Thoracic aorta (tissue), 2 donors: ENCODE results near the gene DMTF1. TPM values are rescaled to one million over a fixed set of nuclear protein-coding genes. Genes with fewer than 3 reads are reported as not detected.
"Not testable (repeated sequence)": the region's sequence is repeated elsewhere in the genome, so short reads cannot be mapped to it uniquely, and the experiment has no call there.

Source experiments
- ATAC-seq: fragments of 150-250 bp; one replicate; pipeline ENCODE4 v1.8.0; 2017; ENCODE audit warnings: low read depth; ENCODE audit not compliant: insufficient number of reproducible peaks, low FRiP score
- DNase-seq: peaks from one replicate; pipeline ENCODE4 v3.0.0-alpha.2; 2020; ENCODE audit warnings: low spot score
- H3K27ac ChIP-seq, 2 donors: fragments of 200-600 bp; sonication (generic); 1 replicate in 1 of 2; 2 replicates in 1 of 2; pipeline ENCODE4 v1.5.1; 2016; ENCODE audit warnings: mild to moderate bottlenecking in 2 of 2, moderate library complexity in 2 of 2
- H3K27me3 ChIP-seq: fragments of 200-600 bp; sonication (generic); replicated peaks from 2 replicates; pipeline ENCODE4 v1.6.0; 2016; ENCODE audit warnings: mild to moderate bottlenecking; ENCODE audit not compliant: insufficient read depth
- H3K36me3 ChIP-seq: fragments of 200-600 bp; sonication (generic); one replicate; pipeline ENCODE4 v1.5.1; 2016
- H3K4me1 ChIP-seq, 2 donors: fragments of 200-600 bp; sonication (generic); 1 replicate in 1 of 2; 2 replicates in 1 of 2; pipeline versions ENCODE4 v1.5.1 to v1.6.0; 2016; ENCODE audit warnings: low read depth in 2 of 2, mild to moderate bottlenecking in 1 of 2; ENCODE audit not compliant: control insufficient read depth in 1 of 2
- H3K4me3 ChIP-seq: fragments of 200-600 bp; sonication (generic); 2 replicates; pipeline ENCODE4 v1.5.1; 2016; ENCODE audit warnings: mild to moderate bottlenecking
- H3K9me3 ChIP-seq: fragments of 200-600 bp; sonication (generic); 2 replicates; pipeline ENCODE4 v1.5.1; 2016
- total RNA-seq, 2 donors: library from RNA; depleted of rRNA; stranded (reverse); fragments of >200 nt; gene quantifications; one replicate each; pipeline versions ENCODE4 v1.1.0 to v1.2.3, GENCODE V29; 2016
- TF ChIP-seq, protein P1 (sequence below): fragments of 200-600 bp; sonication (generic); IDR thresholded peaks from one replicate; pipeline ENCODE4 v1.5.1; 2019; ENCODE audit warnings: antibody characterized with exemption

The DMTF1 gene
- total RNA-seq, 2 donors from 2014 or later, result 108 to 172 TPM

DNA sequence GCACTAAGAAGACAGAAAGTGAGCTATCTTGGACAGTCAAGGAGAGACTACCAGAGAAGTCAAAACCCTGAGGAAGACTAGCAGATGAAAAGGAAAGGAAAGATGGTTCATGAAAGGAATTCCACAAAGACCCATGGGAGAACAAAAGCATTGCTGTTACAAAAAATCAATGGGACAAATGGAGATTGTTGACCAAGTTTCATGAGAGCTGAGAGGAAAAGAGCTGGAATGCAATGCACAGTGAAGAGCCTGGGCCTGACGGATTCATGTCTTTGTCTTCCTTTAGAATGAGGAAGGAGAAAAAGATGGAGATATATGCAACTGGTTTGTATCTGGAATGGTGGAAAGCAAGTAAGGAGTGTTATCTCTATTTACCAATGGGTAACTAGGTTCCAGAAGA is 50.0 kb downstream of the DMTF1 start:
- TF ChIP-seq, protein P1, sequence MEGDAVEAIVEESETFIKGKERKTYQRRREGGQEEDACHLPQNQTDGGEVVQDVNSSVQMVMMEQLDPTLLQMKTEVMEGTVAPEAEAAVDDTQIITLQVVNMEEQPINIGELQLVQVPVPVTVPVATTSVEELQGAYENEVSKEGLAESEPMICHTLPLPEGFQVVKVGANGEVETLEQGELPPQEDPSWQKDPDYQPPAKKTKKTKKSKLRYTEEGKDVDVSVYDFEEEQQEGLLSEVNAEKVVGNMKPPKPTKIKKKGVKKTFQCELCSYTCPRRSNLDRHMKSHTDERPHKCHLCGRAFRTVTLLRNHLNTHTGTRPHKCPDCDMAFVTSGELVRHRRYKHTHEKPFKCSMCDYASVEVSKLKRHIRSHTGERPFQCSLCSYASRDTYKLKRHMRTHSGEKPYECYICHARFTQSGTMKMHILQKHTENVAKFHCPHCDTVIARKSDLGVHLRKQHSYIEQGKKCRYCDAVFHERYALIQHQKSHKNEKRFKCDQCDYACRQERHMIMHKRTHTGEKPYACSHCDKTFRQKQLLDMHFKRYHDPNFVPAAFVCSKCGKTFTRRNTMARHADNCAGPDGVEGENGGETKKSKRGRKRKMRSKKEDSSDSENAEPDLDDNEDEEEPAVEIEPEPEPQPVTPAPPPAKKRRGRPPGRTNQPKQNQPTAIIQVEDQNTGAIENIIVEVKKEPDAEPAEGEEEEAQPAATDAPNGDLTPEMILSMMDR, result no peak
- Histone ChIP-seq H3K36me3 (peaks cover 1% of the 10 kb centered on the region), H3K27ac (no peak overlapping the region), H3K9me3 (peaks cover 17% of the 10 kb centered on the region), H3K4me1 (peaks cover 0 to 4% of the 10 kb centered on the region in 2 donors), H3K27me3 (no peaks in the 10 kb centered on the region), H3K4me3 (no peak overlapping the region)
- DNase-seq (no peak), ATAC-seq (no peak)

DNA sequence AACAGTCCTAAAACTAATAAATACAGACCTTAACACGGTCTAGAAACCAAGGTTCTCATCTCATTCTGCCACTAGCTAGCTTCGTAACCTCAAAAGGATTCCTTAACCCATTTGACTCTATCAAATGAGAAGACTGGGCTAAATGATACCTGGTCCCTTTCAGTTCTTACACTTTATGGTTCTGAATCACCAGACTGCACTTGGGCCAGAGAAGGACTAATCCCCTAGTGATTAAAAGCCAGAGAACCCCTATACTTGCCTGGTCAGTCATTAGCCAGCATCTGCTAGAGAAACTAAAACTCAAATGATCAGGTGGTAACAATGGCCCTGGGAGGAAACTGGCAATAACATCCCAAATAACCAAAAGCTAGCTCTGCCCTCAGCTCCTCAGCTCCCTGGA is 50.5 kb downstream of the DMTF1 start:
- H3K36me3 ChIP-seq, result no peaks in the 10 kb centered on the region
- TF ChIP-seq, protein P1, result no peak
- H3K9me3 ChIP-seq, result peaks cover 17% of the 10 kb centered on the region
- H3K4me3 ChIP-seq, result no peak overlapping the region
- H3K4me1 ChIP-seq, result peaks cover 0 to 4% of the 10 kb centered on the region in 2 donors
- no peak overlapping the region for H3K27ac ChIP-seq
- DNase-seq (no peak), ATAC-seq (no peak)
- no peaks in the 10 kb centered on the region for H3K27me3 ChIP-seq

DNA sequence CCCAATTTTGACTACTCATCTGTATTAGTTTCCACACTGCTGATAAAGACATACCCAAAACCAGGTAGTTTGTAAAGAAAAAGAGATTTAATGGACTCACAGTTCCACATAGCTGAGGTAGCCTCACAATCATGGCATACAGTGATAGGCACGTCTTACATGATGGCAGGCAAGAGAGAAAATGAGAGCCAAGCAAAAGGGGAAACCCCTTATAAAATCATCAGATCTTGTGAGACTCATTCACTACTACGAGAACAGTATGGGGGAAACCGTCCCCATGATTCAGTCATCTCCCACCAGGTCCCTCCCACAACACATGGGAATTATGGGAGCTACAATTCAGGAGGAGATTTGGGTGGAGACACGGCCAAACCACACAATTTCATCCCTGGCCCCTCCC is 51.7 kb downstream of the DMTF1 start:
- H3K27me3 ChIP-seq, ATAC-seq, H3K4me3 ChIP-seq, H3K4me1 ChIP-seq, H3K27ac ChIP-seq, DNase-seq, H3K36me3 ChIP-seq: not testable (repeated sequence)
- H3K9me3 ChIP-seq, result peaks cover 17% of the 10 kb centered on the region

DNA sequence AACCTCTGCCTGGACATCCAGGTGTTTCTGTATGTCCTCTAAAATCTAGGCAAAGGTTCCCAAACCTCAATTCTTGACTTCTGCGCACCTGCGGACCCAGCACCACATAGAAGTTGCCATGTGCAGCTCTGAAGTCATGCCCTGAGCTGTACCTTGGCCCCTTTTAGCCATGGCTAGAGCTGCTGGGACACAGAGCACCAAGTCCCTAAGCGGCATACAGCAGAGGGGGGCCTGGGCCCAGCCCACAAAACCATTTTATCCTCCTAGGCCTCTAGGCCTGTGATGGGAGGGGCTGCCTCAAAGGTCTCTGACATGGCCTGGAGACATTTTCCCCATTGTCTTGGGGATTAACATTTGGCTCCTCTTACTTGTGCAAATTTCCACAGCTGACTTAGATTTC is 52.7 kb downstream of the DMTF1 start:
- H3K27me3 ChIP-seq, result no peaks in the 10 kb centered on the region
- ATAC-seq (no peak), DNase-seq (no peak)
- no peak overlapping the region for H3K27ac ChIP-seq
- TF ChIP-seq, protein P1, result no peak
- no peaks in the 10 kb centered on the region for H3K36me3 ChIP-seq
- H3K4me1 ChIP-seq, result peaks cover 0 to 4% of the 10 kb centered on the region in 2 donors
- peaks cover 17% of the 10 kb centered on the region for H3K9me3 ChIP-seq
- H3K4me3 ChIP-seq, result no peak overlapping the region

DNA sequence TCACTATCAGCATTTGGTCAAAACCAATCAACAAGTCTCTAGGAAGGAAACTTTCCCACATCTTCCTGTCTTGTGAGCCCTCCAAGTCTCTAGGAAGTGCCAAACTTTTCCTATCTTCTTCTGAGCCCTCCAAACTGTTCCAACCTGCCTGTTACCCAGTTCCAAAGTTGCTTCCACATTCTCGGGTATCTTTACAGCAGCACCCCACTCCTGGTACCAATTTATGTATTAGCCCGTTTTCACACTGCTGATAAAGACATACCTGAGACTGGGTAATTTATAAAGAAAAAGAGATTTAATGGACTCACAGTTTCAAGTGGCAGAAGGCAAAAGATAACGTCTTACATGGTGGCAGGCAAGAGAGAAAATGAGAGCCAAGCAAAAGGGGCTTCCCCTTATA is 53.4 kb downstream of the DMTF1 start:
- H3K27me3 ChIP-seq, H3K4me1 ChIP-seq, H3K4me3 ChIP-seq, H3K36me3 ChIP-seq, DNase-seq, H3K27ac ChIP-seq, ATAC-seq: not testable (repeated sequence)
- peaks cover 17% of the 10 kb centered on the region for H3K9me3 ChIP-seq

DNA sequence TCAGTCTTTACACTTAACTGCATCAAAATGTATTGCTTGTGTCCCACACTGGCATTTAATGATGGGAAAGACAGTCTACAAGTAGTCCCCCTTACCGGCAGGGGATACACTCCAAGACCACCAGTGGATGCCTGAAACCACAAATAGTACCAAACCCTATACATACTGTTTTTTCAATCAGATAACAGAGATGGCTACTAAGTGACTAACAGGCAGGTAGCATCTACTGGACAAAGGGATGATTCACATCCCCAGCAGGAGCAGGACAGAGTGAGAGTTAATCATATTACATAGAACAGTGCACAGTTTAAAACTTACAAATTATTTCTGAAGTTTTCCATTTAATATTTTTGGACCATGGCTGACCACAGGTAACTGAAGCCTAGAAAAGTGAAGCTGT is 54.1 kb downstream of the DMTF1 start:
- TF ChIP-seq, protein P1, result no peak
- no peak for DNase-seq
- no peak overlapping the region for H3K27ac ChIP-seq
- H3K9me3 ChIP-seq, result peaks cover 17% of the 10 kb centered on the region
- no peak overlapping the region for H3K4me3 ChIP-seq
- H3K27me3 ChIP-seq, result no peaks in the 10 kb centered on the region
- ATAC-seq, result no peak
- no peaks in the 10 kb centered on the region for H3K36me3 ChIP-seq
- peaks cover 0 to 4% of the 10 kb centered on the region in 2 donors for H3K4me1 ChIP-seq
